Upper lobe of left lung (tissue), 6 donors: ENCODE measurements around the gene RPS3. TPM values are rescaled to one million over a fixed set of nuclear protein-coding genes. Genes with fewer than 3 reads are reported as not detected.
A peak's percentile ranks its signal among the peaks of the same experiment; 100 is the strongest.

Experiments
- ATAC-seq, 2 donors: fragments of 200-7000 bp; cut with Tn5 transposase; one replicate each; pipeline ENCODE4 v1.9.1; 2022; ENCODE audit warnings: mild to moderate bottlenecking in 2 of 2, moderate library complexity in 2 of 2; ENCODE audit not compliant: low FRiP score in 2 of 2
- DNase-seq, 2 donors: peaks; one replicate each; pipeline ENCODE4 v3.0.0-alpha.2; 2019 to 2020
- H3K27ac ChIP-seq, 4 donors: fragments of 200-600 bp; sonication (generic); one replicate each; pipeline ENCODE4 v1.5.1; 2016 to 2019
- H3K27me3 ChIP-seq, 4 donors: fragments of 200-600 bp; sonication (generic); one replicate each; pipeline ENCODE4 v1.5.1; 2017 to 2019
- H3K36me3 ChIP-seq, 4 donors: fragments of 200-600 bp; sonication (generic); one replicate each; pipeline ENCODE4 v1.5.1; 2016 to 2019
- H3K4me1 ChIP-seq, 4 donors: fragments of 200-600 bp; sonication (generic); one replicate each; pipeline ENCODE4 v1.5.1; 2018 to 2019
- H3K4me3 ChIP-seq, 4 donors: fragments of 200-600 bp; sonication (generic); one replicate each; pipeline ENCODE4 v1.5.1; 2017 to 2019; ENCODE audit warnings: mild to moderate bottlenecking in 2 of 4, moderate library complexity in 1 of 4
- H3K9me3 ChIP-seq, 4 donors: fragments of 200-600 bp; sonication (generic); one replicate each; pipeline ENCODE4 v1.5.1; 2018 to 2019
- CTCF ChIP-seq, 6 experiments: fragments of 450-650 bp in 4 of 6; fragments of 200-600 bp in 2 of 6; sonication (generic) in 2 of 6; IDR thresholded peaks; one replicate each; pipeline ENCODE4 v1.5.1; 2016 to 2019; ENCODE audit warnings: antibody characterized with exemption in 6 of 6
- EP300 ChIP-seq, 4 donors: sonication (generic); formaldehyde crosslinking; IDR thresholded peaks; one replicate each; pipeline ENCODE4 v1.5.1; 2017; ENCODE audit warnings: antibody characterized with exemption in 4 of 4, control low read depth in 2 of 4
- POLR2A ChIP-seq, 4 donors: fragments of 450-650 bp; IDR thresholded peaks; one replicate each; pipeline ENCODE4 v1.5.1; 2016 to 2017; ENCODE audit warnings: antibody characterized with exemption in 4 of 4, mild to moderate bottlenecking in 2 of 4
- POLR2AphosphoS5 ChIP-seq, 2 donors: sonication (generic); formaldehyde crosslinking; IDR thresholded peaks; one replicate each; pipeline ENCODE4 v1.5.1; 2017; ENCODE audit warnings: antibody characterized with exemption in 2 of 2
- WGBS, 2 donors: methylation state at CpG; one replicate each; pipeline ENCODE4 v1.1.5; 2017 to 2018; 5-methylcytosine and 5-hydroxymethylcytosine counted together
- total RNA-seq, 6 donors: library from RNA; depleted of rRNA in 4 of 6; stranded (reverse); fragments of >200 nt in 4 of 6; gene quantifications; one replicate each; pipeline versions ENCODE4 v1.1.0 to v1.2.1, GENCODE V29; 2016 to 2021
- donor health status: DM: no; HTN: no; CAD: no; lungs with moderate emphysema.
- donor health status: DM: no; HTN: yes; CAD: no; lungs with severe emphysema.

The RPS3 gene
- total RNA-seq, 6 donors from 2014 or later = 474 to 2,141 (median 1,268) TPM

- ATAC-seq = no peak
- Histone ChIP-seq H3K36me3 (peaks cover 0 to 5% (median 0%) of the 10 kb centered on the region in 4 donors), H3K4me1 (peaks cover 0 to 6% (median 2%) of the 10 kb centered on the region in 4 donors), H3K27me3 (no peaks in the 10 kb centered on the region), H3K4me3 (no peak overlapping the region), H3K9me3 (no peaks in the 10 kb centered on the region), H3K27ac (no peak overlapping the region)
- TF ChIP-seq POLR2A (IDR thresholded peaks at IDR 0.05) (no peak), POLR2AphosphoS5 (IDR thresholded peaks at IDR 0.05) (no peak), EP300 (IDR thresholded peaks at IDR 0.05) (no peak), CTCF (IDR thresholded peaks at IDR 0.05) (no peak)
- 90 to 100% methylated on average over 1 to 12 of the region's 12 CpGs for WGBS, 2 donors
- DNase-seq = no peak
These were observed 43.7 kb downstream of the RPS3 start for GRCh38 chr11:75443043-75443442.

DNA sequence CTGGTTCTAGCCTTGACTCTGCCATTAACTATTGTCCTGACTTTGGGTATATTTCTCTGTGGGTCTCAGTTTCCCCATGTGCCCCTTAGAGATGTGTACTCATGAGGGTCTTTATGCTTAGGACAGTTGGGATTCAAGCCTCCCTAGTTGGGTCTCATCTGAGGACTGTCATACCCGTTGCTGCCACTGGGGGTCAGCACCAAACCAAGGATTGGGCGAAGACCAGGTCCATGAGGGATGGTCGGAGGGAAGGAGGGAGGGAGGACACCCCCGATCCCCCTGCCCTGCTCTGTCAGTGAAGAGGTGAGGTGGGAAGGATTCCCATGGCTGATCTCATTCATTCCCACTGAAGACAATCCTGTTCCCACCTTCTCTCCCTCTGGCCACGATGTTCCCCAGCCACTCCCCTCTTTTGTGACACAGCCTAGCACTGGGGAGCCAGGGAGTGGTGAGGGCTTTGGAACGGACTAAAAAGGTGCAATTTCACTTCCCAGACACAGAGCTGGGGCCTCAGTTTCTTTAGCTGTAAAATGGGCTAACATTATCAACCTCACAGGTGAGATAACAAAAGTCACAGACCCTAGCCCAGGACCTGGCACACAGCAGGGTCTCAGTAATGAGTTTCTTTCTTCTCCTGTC is 46.1 kb downstream of the RPS3 start:
- Histone ChIP-seq H3K27ac (no peak overlapping the region), H3K36me3 (no peaks in the 10 kb centered on the region), H3K4me3 (no peak overlapping the region), H3K9me3 (no peaks in the 10 kb centered on the region), H3K4me1 (peaks cover 0 to 6% (median 2%) of the 10 kb centered on the region in 4 donors), H3K27me3 (no peaks in the 10 kb centered on the region)
- peak in 1 of 2 donors; percentile 62 for DNase-seq
- TF ChIP-seq EP300 (IDR thresholded peaks at IDR 0.05) (no peak), POLR2AphosphoS5 (IDR thresholded peaks at IDR 0.05) (no peak), CTCF (IDR thresholded peaks at IDR 0.05) (peak; percentile 84 to 99 (median 96)), POLR2A (IDR thresholded peaks at IDR 0.05) (no peak)
- peak; percentile 70 to 84 for ATAC-seq
- 13 to 14% methylated on average over 5 to 6 of the region's 6 CpGs for WGBS, 2 donors

GRCh38 chr11:75447415-75447814 is 48.1 kb downstream of the RPS3 start:
- Histone ChIP-seq H3K4me1 (peaks cover 0 to under 1% (median 0%) of the 10 kb centered on the region in 4 donors), H3K4me3 (no peak overlapping the region), H3K36me3 (no peaks in the 10 kb centered on the region), H3K27me3 (no peaks in the 10 kb centered on the region), H3K9me3 (no peaks in the 10 kb centered on the region), H3K27ac (no peak overlapping the region)
- ATAC-seq (no peak), DNase-seq (no peak)
- WGBS, 2 donors = 72 to 77% methylated on average over 5 of the region's 5 CpGs
- TF ChIP-seq EP300 (IDR thresholded peaks at IDR 0.05) (no peak), POLR2AphosphoS5 (IDR thresholded peaks at IDR 0.05) (no peak), POLR2A (IDR thresholded peaks at IDR 0.05) (no peak), CTCF (IDR thresholded peaks at IDR 0.05) (no peak)

- Histone ChIP-seq H3K4me3 (no peak overlapping the region), H3K36me3 (no peaks in the 10 kb centered on the region), H3K27ac (no peak overlapping the region), H3K4me1 (no peaks in the 10 kb centered on the region), H3K27me3 (no peaks in the 10 kb centered on the region), H3K9me3 (no peaks in the 10 kb centered on the region)
- DNase-seq = no peak
- TF ChIP-seq EP300 (IDR thresholded peaks at IDR 0.05) (no peak), CTCF (IDR thresholded peaks at IDR 0.05) (no peak), POLR2A (IDR thresholded peaks at IDR 0.05) (no peak), POLR2AphosphoS5 (IDR thresholded peaks at IDR 0.05) (no peak)
- no peak for ATAC-seq
- 83% methylated on average over 10 of the region's 10 CpGs; no CpG with 5 or more reads in 1 of the 2 donors for WGBS, 2 donors
These were observed 50.0 kb downstream of the RPS3 start for GRCh38 chr11:75449271-75449670.

DNA sequence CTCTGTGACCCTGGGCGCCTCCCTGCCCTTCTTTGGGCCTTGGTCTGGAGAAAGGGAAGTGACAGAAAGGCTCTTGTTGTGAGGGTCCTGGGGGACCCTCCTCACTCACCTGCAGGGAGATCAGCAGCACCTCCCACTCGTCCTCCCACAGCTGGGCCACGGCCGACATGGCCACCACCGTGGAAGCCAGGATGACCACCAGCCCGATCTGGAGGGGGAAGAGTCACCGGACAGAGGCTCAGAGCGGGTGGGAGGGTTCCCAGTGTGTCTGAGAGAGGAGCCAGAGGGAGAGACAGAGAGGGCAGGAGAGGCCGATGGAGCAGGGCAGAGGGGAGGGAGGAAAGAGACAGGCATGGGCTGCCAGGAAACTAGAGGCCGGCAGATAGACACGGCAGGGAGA is 50.5 kb downstream of the RPS3 start:
- Histone ChIP-seq H3K9me3 (no peaks in the 10 kb centered on the region), H3K27ac (no peak overlapping the region), H3K36me3 (no peaks in the 10 kb centered on the region), H3K4me3 (no peak overlapping the region), H3K4me1 (peaks cover 0 to 4% (median 0%) of the 10 kb centered on the region in 4 donors), H3K27me3 (no peaks in the 10 kb centered on the region)
- ATAC-seq (no peak), DNase-seq (no peak)
- TF ChIP-seq CTCF (IDR thresholded peaks at IDR 0.05) (no peak), POLR2A (IDR thresholded peaks at IDR 0.05) (no peak), EP300 (IDR thresholded peaks at IDR 0.05) (no peak), POLR2AphosphoS5 (IDR thresholded peaks at IDR 0.05) (no peak)
- 96% methylated on average over 10 to 11 of the region's 11 CpGs for WGBS, 2 donors
